ENCODE measurements around the gene GCHFR.
A peak's percentile ranks its signal among the peaks of the same experiment; 100 is the strongest.

GCHFR gene

GRCh38 chr15:40743921-40744814, 19.7 kb upstream of the GCHFR start:
- Histone ChIP-seq H3K9me3 (ENCODE audit: control insufficient read depth, insufficient read depth, low read depth, low read length) (no peaks in the 10 kb centered on the region), H3K27ac (ENCODE audit: extremely low read depth, low read depth, low read length) (no peak overlapping the region), H3K4me1 (ENCODE audit: control insufficient read depth, insufficient read depth, low read length) (no peaks in the 10 kb centered on the region), H3K4me3 (ENCODE audit: low read depth, low read length) (no peak overlapping the region), H3K36me3 (ENCODE audit: control insufficient read depth in 2 of 2, insufficient read depth in 1 of 2, low read length in 2 of 2) (peaks cover 13 to 63% of the 10 kb centered on the region in 2 experiments; a peak in 2 of 3 replicates)
- TF ChIP-seq, protein P1, sequence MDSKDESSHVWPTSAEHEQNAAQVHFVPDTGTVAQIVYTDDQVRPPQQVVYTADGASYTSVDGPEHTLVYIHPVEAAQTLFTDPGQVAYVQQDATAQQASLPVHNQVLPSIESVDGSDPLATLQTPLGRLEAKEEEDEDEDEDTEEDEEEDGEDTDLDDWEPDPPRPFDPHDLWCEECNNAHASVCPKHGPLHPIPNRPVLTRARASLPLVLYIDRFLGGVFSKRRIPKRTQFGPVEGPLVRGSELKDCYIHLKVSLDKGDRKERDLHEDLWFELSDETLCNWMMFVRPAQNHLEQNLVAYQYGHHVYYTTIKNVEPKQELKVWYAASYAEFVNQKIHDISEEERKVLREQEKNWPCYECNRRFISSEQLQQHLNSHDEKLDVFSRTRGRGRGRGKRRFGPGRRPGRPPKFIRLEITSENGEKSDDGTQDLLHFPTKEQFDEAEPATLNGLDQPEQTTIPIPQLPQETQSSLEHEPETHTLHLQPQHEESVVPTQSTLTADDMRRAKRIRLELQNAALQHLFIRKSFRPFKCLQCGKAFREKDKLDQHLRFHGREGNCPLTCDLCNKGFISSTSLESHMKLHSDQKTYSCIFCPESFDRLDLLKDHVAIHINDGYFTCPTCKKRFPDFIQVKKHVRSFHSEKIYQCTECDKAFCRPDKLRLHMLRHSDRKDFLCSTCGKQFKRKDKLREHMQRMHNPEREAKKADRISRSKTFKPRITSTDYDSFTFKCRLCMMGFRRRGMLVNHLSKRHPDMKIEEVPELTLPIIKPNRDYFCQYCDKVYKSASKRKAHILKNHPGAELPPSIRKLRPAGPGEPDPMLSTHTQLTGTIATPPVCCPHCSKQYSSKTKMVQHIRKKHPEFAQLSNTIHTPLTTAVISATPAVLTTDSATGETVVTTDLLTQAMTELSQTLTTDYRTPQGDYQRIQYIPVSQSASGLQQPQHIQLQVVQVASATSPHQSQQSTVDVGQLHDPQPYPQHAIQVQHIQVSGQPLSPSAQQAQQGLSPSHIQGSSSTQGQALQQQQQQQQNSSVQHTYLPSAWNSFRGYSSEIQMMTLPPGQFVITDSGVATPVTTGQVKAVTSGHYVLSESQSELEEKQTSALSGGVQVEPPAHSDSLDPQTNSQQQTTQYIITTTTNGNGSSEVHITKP (tag by site-specific recombination; IDR thresholded peaks at IDR 0.05): peak; percentile 53; the same call in 1 of the 2 replicates
- no peak for TF ChIP-seq ZNF169 (tag by site-specific recombination; IDR thresholded peaks at IDR 0.05)
- TF ChIP-seq EGR2 (tag by site-specific recombination; IDR thresholded peaks at IDR 0.05; ENCODE audit: low read depth): 0 out of 2 replicates have a peak, but pooled peaks have one; percentile 15
- 0 out of 2 replicates have a peak, but pooled peaks have one; percentile 17 for TF ChIP-seq PRDM1 (tag by site-specific recombination; IDR thresholded peaks at IDR 0.05)
- TF ChIP-seq REPIN1 (tag by site-specific recombination; IDR thresholded peaks at IDR 0.05; ENCODE audit: low read depth): no peak
- TF ChIP-seq ZFHX2 (tag by site-specific recombination; conservative IDR thresholded peaks at IDR 0.05): peak; percentile 45; the same call in 1 of the 2 replicates
- TF ChIP-seq SALL2 (tag by site-specific recombination; IDR thresholded peaks at IDR 0.05; ENCODE audit: borderline replicate concordance): no peak
- ChIA-PET CTCF (interaction anchor here (0.6 to 3.2 kb wide), 7 partner anchors 38 to 278 kb away, joined by 3 to 15 read pairs (median 5); partner anchors contain the start of gene VPS18), POLR2A (interaction anchor here (0.6 kb wide), 1 partner anchor 9 kb away, joined by 3 read pairs; no protein-coding TSS in a partner anchor)

- no peak for TF ChIP-seq ZBTB1 (tag by site-specific recombination; IDR thresholded peaks at IDR 0.05)
- peak; percentile 78 for TF ChIP-seq ZBTB17 (tag by site-specific recombination; IDR thresholded peaks at IDR 0.05)
- H3K27ac ChIP-seq (ENCODE audit: extremely low read depth, low read depth, low read length): no peak overlapping the region
- no peaks in the 10 kb centered on the region for H3K9me3 ChIP-seq (ENCODE audit: control insufficient read depth, insufficient read depth, low read depth, low read length)
- ChIA-PET CTCF (interaction anchor here (0.7 to 3.2 kb wide), 4 partner anchors 38 to 119 kb away, joined by 3 to 15 read pairs (median 4); no protein-coding TSS in a partner anchor), POLR2A (interaction anchor here (0.6 kb wide), 2 partner anchors 10 to 54 kb away, joined by 3 to 6 read pairs; no protein-coding TSS in a partner anchor)
- no peaks in the 10 kb centered on the region for H3K4me1 ChIP-seq (ENCODE audit: control insufficient read depth, insufficient read depth, low read length)
- H3K36me3 ChIP-seq (ENCODE audit: control insufficient read depth in 2 of 2, insufficient read depth in 1 of 2, low read length in 2 of 2): peaks cover 9 to 63% of the 10 kb centered on the region in 2 experiments; a peak in 2 of 3 replicates
- no peak overlapping the region for H3K4me3 ChIP-seq (ENCODE audit: low read depth, low read length)
Measured at GRCh38 chr15:40744815-40745152, 19.1 kb upstream of the GCHFR start.

DNA sequence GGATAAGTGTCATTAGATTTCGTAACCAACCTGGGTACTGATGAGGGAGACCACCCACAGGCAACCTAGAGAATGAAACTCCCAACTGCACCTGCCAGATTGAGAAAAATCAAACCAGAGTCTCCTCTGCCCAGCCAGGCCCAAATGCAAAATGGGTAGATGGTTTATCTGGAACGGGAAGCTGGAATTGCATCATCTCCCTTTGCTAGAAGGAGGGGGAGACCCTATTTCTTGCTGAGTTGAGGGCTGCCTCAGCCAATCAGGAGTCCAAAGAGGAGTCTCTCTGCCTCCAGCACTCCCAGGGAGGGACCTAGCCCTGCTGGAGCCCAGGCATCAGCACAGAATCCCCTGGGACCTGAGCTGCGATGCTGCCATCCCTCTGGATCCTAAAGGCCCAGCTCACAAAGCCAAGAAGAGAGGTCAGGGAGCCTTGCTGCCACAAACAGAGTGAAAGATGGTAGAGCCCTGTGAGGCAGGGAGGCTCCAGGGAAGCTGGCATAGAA, 16.9 kb upstream of the GCHFR start:
- POLR2A ChIA-PET: interaction anchor here (0.7 to 0.8 kb wide), 3 partner anchors 53 to 227 kb away, joined by 3 to 5 read pairs (median 4); no protein-coding TSS in a partner anchor
- Histone ChIP-seq H3K9me3 (ENCODE audit: control insufficient read depth, insufficient read depth, low read depth, low read length) (no peaks in the 10 kb centered on the region), H3K4me3 (ENCODE audit: low read depth, low read length) (no peak overlapping the region), H3K36me3 (ENCODE audit: control insufficient read depth in 2 of 2, insufficient read depth in 1 of 2, low read length in 2 of 2) (peaks cover 9 to 61% of the 10 kb centered on the region in 2 experiments; a peak in 2 of 3 replicates), H3K27ac (ENCODE audit: extremely low read depth, low read depth, low read length) (no peak overlapping the region), H3K4me1 (ENCODE audit: control insufficient read depth, insufficient read depth, low read length) (no peaks in the 10 kb centered on the region)
- CTCF ChIA-PET: interaction anchor here (0.5 to 3.2 kb wide), 13 partner anchors 10 to 248 kb away, joined by 3 to 16 read pairs (median 4); partner anchors contain the start of gene SPINT1
- TF ChIP-seq HOXD13 (CRISPR knock-in tag; IDR thresholded peaks at IDR 0.05; ENCODE audit: borderline replicate concordance) (no peak), ZNF664 (tag by site-specific recombination; IDR thresholded peaks at IDR 0.05) (no peak), ZIC2 (tag by site-specific recombination; IDR thresholded peaks at IDR 0.05) (peak; percentile 59; the same call in 1 of the 2 replicates), HOXA7 (CRISPR knock-in tag; IDR thresholded peaks at IDR 0.05; ENCODE audit: borderline replicate concordance) (no peak), FEZF1 (tag by site-specific recombination; IDR thresholded peaks at IDR 0.05) (no peak), GLIS1 (tag by site-specific recombination; IDR thresholded peaks at IDR 0.05) (peak; percentile 46; the same call in 1 of the 2 replicates), ZBTB48 (tag by site-specific recombination; IDR thresholded peaks at IDR 0.05) (peak; percentile 61)
- TF ChIP-seq, protein P2, sequence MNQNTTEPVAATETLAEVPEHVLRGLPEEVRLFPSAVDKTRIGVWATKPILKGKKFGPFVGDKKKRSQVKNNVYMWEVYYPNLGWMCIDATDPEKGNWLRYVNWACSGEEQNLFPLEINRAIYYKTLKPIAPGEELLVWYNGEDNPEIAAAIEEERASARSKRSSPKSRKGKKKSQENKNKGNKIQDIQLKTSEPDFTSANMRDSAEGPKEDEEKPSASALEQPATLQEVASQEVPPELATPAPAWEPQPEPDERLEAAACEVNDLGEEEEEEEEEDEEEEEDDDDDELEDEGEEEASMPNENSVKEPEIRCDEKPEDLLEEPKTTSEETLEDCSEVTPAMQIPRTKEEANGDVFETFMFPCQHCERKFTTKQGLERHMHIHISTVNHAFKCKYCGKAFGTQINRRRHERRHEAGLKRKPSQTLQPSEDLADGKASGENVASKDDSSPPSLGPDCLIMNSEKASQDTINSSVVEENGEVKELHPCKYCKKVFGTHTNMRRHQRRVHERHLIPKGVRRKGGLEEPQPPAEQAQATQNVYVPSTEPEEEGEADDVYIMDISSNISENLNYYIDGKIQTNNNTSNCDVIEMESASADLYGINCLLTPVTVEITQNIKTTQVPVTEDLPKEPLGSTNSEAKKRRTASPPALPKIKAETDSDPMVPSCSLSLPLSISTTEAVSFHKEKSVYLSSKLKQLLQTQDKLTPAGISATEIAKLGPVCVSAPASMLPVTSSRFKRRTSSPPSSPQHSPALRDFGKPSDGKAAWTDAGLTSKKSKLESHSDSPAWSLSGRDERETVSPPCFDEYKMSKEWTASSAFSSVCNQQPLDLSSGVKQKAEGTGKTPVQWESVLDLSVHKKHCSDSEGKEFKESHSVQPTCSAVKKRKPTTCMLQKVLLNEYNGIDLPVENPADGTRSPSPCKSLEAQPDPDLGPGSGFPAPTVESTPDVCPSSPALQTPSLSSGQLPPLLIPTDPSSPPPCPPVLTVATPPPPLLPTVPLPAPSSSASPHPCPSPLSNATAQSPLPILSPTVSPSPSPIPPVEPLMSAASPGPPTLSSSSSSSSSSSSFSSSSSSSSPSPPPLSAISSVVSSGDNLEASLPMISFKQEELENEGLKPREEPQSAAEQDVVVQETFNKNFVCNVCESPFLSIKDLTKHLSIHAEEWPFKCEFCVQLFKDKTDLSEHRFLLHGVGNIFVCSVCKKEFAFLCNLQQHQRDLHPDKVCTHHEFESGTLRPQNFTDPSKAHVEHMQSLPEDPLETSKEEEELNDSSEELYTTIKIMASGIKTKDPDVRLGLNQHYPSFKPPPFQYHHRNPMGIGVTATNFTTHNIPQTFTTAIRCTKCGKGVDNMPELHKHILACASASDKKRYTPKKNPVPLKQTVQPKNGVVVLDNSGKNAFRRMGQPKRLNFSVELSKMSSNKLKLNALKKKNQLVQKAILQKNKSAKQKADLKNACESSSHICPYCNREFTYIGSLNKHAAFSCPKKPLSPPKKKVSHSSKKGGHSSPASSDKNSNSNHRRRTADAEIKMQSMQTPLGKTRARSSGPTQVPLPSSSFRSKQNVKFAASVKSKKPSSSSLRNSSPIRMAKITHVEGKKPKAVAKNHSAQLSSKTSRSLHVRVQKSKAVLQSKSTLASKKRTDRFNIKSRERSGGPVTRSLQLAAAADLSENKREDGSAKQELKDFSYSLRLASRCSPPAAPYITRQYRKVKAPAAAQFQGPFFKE (tag by site-specific recombination; IDR thresholded peaks at IDR 0.05; ENCODE audit: borderline replicate concordance): no peak
- TF ChIP-seq, protein P3, sequence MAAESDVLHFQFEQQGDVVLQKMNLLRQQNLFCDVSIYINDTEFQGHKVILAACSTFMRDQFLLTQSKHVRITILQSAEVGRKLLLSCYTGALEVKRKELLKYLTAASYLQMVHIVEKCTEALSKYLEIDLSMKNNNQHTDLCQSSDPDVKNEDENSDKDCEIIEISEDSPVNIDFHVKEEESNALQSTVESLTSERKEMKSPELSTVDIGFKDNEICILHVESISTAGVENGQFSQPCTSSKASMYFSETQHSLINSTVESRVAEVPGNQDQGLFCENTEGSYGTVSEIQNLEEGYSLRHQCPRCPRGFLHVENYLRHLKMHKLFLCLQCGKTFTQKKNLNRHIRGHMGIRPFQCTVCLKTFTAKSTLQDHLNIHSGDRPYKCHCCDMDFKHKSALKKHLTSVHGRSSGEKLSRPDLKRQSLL (tag by site-specific recombination; IDR thresholded peaks at IDR 0.05): peak; percentile 61

All from HEK293 (cell line).